C4-2B (cell line): Measurements from ENCODE around the gene CRK.

Experiments
- ZFX ChIP-seq: fragments of 450-650 bp; IDR thresholded peaks from 2 replicates; pipeline ENCODE4 v1.6.1; 2017
- TF ChIP-seq, protein P1 (sequence below): fragments of 450-650 bp; conservative IDR thresholded peaks from 2 replicates; pipeline ENCODE4 v1.5.1; 2017; ENCODE audit warnings: mild to moderate bottlenecking

DNA sequence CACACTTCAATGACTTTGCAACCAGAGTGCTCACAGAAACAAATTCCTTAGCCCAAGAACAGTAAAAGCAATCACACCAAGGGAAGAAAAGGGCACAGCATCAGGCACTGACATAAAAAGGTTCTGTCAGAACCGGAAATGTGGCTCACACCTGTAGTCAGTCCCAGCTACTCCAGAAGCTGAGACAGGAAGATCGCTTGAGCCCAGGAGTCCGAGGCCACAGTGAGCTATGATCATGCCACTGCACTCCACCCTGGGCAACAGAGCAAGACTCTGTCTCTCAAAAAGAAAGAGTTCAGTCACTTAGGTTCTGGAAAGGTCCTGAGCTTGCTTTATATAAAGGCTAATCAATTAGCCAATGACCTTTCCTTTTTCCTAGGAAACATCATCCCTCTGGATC lies 78.7 kb downstream of the CRK start:
- TF ChIP-seq, protein P1, sequence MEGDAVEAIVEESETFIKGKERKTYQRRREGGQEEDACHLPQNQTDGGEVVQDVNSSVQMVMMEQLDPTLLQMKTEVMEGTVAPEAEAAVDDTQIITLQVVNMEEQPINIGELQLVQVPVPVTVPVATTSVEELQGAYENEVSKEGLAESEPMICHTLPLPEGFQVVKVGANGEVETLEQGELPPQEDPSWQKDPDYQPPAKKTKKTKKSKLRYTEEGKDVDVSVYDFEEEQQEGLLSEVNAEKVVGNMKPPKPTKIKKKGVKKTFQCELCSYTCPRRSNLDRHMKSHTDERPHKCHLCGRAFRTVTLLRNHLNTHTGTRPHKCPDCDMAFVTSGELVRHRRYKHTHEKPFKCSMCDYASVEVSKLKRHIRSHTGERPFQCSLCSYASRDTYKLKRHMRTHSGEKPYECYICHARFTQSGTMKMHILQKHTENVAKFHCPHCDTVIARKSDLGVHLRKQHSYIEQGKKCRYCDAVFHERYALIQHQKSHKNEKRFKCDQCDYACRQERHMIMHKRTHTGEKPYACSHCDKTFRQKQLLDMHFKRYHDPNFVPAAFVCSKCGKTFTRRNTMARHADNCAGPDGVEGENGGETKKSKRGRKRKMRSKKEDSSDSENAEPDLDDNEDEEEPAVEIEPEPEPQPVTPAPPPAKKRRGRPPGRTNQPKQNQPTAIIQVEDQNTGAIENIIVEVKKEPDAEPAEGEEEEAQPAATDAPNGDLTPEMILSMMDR: no peak
- no peak for TF ChIP-seq ZFX
